Fibroblast of the aortic adventitia (primary cell): ENCODE data around the gene TBX21. TPM values are rescaled to one million over a fixed set of nuclear protein-coding genes. Genes with fewer than 3 reads are reported as not detected.

ENCODE experiments used
- DNase-seq: peaks from one replicate; pipeline ENCODE4 v3.0.0-alpha.2; 2010; ENCODE audit warnings: low read depth
- H3K4me3 ChIP-seq: 2 replicates; pipeline ENCODE4 v1.5.1; 2011; ENCODE audit warnings: low read depth, mild to moderate bottlenecking, control low read depth, low read length, moderate library complexity
- total RNA-seq: library from RNA; depleted of rRNA; stranded (reverse); fragments of >200 nt; gene quantifications from 2 replicates; pipeline ENCODE4 v1.2.3, GENCODE V29; 2012; ENCODE audit warnings: low replicate concordance
- TF ChIP-seq, protein P1 (sequence below): IDR thresholded peaks from 2 replicates; pipeline ENCODE4 v1.5.1; 2011; ENCODE audit warnings: mild to moderate bottlenecking, low read length, control low read depth, inconsistent platforms; ENCODE audit not compliant: insufficient read depth

TBX21 gene
- total RNA-seq, 1 donor, result not detected

- no peak overlapping the region for H3K4me3 ChIP-seq
- DNase-seq, result no peak
- TF ChIP-seq, protein P1, sequence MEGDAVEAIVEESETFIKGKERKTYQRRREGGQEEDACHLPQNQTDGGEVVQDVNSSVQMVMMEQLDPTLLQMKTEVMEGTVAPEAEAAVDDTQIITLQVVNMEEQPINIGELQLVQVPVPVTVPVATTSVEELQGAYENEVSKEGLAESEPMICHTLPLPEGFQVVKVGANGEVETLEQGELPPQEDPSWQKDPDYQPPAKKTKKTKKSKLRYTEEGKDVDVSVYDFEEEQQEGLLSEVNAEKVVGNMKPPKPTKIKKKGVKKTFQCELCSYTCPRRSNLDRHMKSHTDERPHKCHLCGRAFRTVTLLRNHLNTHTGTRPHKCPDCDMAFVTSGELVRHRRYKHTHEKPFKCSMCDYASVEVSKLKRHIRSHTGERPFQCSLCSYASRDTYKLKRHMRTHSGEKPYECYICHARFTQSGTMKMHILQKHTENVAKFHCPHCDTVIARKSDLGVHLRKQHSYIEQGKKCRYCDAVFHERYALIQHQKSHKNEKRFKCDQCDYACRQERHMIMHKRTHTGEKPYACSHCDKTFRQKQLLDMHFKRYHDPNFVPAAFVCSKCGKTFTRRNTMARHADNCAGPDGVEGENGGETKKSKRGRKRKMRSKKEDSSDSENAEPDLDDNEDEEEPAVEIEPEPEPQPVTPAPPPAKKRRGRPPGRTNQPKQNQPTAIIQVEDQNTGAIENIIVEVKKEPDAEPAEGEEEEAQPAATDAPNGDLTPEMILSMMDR, result no peak
Observed at GRCh38 chr17:47687328-47687690, 45.7 kb upstream of the TBX21 start.

DNA sequence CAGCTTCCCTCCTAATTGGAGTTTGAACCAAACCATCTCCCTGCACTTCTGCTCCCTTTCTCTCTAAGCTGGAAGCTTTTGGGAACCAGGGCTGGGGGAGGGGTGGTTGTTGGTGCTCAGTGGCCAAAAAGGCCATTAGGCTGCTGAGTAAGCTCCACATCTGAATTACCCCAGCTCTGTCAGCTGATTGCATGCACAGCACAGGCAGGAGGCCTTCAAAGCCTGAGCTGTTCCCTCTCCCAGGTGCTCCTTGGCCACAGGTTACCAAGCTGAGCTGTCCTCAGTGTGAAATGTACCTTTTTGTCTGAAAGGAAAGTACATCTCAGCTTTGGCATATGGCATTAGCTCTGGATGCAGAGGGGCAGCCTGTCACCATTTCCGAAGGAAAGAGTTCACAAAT lies 45.3 kb upstream of the TBX21 start:
- TF ChIP-seq, protein P1, result no peak
- no peak overlapping the region for H3K4me3 ChIP-seq
- peak; percentile 43 for DNase-seq

- DNase-seq, result no peak
- no peak overlapping the region for H3K4me3 ChIP-seq
- TF ChIP-seq, protein P1, result no peak
Observed at GRCh38 chr17:47690121-47690520, 42.9 kb upstream of the TBX21 start.

DNA sequence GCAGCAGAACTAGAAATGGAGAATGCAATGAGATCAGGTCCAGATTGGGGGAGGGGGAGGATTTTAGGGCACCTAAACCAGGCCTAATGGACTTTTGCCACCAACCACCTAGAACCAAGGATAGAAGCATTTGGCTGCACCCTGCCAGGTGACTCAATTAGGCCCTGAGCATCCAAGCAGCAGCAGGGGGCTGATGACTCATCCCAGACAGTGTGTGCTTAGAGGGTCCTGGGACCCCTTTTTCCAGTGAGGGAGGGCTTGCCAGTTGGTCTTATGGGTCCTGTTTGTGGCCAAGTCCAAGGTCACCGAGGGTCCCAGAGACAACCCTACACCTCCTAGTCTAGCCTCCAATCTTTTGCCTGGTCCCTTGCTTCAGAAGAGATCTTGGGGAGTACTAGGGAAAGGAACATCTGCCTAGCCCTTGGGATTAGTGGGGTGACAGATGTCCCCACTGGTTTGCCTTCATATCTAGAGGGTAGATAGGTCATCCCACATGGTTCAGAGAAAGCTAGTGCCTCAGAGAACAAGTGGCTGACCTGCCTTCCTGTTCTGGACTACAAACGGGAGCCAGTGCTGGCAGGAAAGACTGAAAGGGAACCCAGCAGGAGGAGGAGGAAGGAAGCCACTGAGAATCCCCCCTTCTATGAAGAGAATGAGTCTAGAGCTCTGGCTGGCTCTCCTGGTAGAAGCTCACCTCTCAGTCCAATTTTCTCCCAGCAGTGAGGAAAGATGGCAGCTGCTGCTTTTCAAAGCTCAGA lies 40.7 kb upstream of the TBX21 start:
- no peak for DNase-seq
- no peak overlapping the region for H3K4me3 ChIP-seq
- TF ChIP-seq, protein P1, result no peak

- peak overlapping the region; percentile 72 for H3K4me3 ChIP-seq
- DNase-seq, result no peak
- TF ChIP-seq, protein P1, result no peak
Observed at GRCh38 chr17:47692895-47693730, 39.9 kb upstream of the TBX21 start.

DNA sequence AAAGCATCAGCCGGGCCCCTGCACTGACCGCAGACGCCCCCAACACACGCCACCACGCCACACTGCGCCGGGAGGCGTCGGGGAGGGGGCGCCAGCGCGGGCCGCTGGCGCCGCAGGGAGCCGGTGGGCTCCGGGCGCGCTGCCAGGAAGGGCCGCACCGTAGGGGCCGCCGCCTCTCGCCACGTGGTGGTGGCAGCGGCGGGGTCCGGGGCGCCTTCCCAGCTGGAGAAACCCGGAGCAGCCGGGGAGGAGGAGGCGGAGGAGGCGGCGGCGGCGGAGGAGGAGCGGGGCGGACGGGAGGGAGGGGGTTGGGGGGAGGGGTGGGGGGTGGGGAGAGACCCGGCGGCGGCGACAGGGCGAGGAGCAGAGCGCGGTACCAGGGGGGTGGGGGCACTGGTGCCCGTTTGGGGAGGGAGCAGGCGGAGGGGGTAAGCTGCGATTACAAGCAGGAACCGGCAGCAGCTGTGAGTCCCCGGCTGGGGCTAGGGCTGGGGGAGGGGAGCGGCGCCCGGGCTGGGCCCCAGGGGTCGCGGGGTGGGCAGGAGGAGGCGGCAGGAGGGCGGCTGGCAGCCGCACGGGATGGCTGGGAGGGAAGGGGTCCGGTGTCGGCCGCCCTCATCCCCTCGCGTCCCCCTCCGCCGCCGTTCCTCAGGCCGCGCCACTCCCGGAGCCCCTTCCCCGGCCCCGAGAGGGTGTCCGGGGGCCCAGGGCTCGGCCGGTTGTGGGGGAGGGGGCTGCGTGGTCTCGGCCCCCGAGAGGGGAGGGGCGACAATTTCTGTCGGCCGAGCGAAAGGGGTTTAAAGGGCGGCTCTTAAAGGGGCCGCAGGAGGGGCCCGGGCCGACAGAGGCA lies 39.1 kb upstream of the TBX21 start, which contains the start of gene TBKBP1:
TSS of gene TBKBP1 (plus strand) at position 431 of the 850 bp plus-strand sequence. CDS start 1,952 bp downstream, outside the sequence.
- peak; percentile 45 for DNase-seq
- H3K4me3 ChIP-seq, result peak within 1 kb of the TSS; percentile 72
- TF ChIP-seq, protein P1, result no peak
